SIG-M5 treated with dmso at 0.1 percent for 504 hours (cell line): ENCODE data around the gene GAGE12H.
"Not testable (repeated sequence)": the region's sequence is repeated elsewhere in the genome, so short reads cannot be mapped to it uniquely, and the experiment has no call there.

Experiments
- DNase-seq: peaks from one replicate; lab custom pipeline; 2025; ENCODE audit not compliant: unreplicated experiment; lab: John Stamatoyannopoulos, UW

Gene GAGE12H

GRCh38 chrX:49579649-49580048, at the start of gene GAGE12H:
GAGE12H (plus strand) TSS chrX:49579949; CDS start chrX:49581104, 1,155 bp downstream.
- not testable (repeated sequence) for DNase-seq

GRCh38 chrX:49531877-49532276, 47.9 kb upstream of the GAGE12H start, which contains the start of gene GAGE12C:
GAGE12C (plus strand) TSS chrX:49532177; CDS start chrX:49533332, 1,155 bp downstream.
- not testable (repeated sequence) for DNase-seq

GRCh38 chrX:49541433-49541832, 38.3 kb upstream of the GAGE12H start, which contains the start of gene GAGE12D:
GAGE12D (plus strand) TSS chrX:49541733; CDS start chrX:49542888, 1,155 bp downstream.
- not testable (repeated sequence) for DNase-seq

- DNase-seq = not testable (repeated sequence)
Measured at GRCh38 chrX:49550989-49551388, 28.8 kb upstream of the GAGE12H start, which contains the start of gene GAGE12E. GAGE12E (plus strand) TSS chrX:49551289; CDS start chrX:49552444, 1,155 bp downstream.

- DNase-seq = not testable (repeated sequence)
Measured at GRCh38 chrX:49560542-49560941, 19.2 kb upstream of the GAGE12H start, which contains the start of gene GAGE12F. GAGE12F (plus strand) TSS chrX:49560842; CDS start chrX:49561997, 1,155 bp downstream.

- not testable (repeated sequence) for DNase-seq
Measured at GRCh38 chrX:49568728-49569127, 11.0 kb upstream of the GAGE12H start.

GRCh38 chrX:49569152-49569551, 10.6 kb upstream of the GAGE12H start:
- DNase-seq = not testable (repeated sequence)

GRCh38 chrX:49570100-49570499, 9.6 kb upstream of the GAGE12H start, which contains the start of gene GAGE12G:
GAGE12G (plus strand) TSS chrX:49570400; CDS start chrX:49571555, 1,155 bp downstream.
- not testable (repeated sequence) for DNase-seq

- not testable (repeated sequence) for DNase-seq
Measured at GRCh38 chrX:49589196-49589595, 9.4 kb downstream of the GAGE12H start, which contains the start of gene GAGE2A. GAGE2A (plus strand) TSS chrX:49589496; CDS start chrX:49590651, 1,155 bp downstream.

- not testable (repeated sequence) for DNase-seq
Measured at GRCh38 chrX:49589769-49590478, 10.2 kb downstream of the GAGE12H start.

GRCh38 chrX:49590488-49590887, 10.7 kb downstream of the GAGE12H start:
- DNase-seq = not testable (repeated sequence)

GRCh38 chrX:49598720-49599119, 19.0 kb downstream of the GAGE12H start, which contains the start of gene GAGE1:
GAGE1 (plus strand) TSS chrX:49599020; CDS start chrX:49600175, 1,155 bp downstream.
- DNase-seq = not testable (repeated sequence)

- no peak for DNase-seq
Measured at GRCh38 chrX:49610718-49611310, 31.1 kb downstream of the GAGE12H start.

GRCh38 chrX:49618574-49618973, 38.8 kb downstream of the GAGE12H start:
- no peak for DNase-seq

- no peak for DNase-seq
Measured at GRCh38 chrX:49627086-49627777, 47.5 kb downstream of the GAGE12H start.
